Activated naive CD8-positive, alpha-beta T cell treated with anti-CD3 and anti-CD28 coated beads for 36 hours (primary cell): Measurements from ENCODE around the gene FRG2B. TPM values are rescaled to one million over a fixed set of nuclear protein-coding genes. Genes with fewer than 3 reads are reported as not detected.
"Not testable (repeated sequence)": the region's sequence is repeated elsewhere in the genome, so short reads cannot be mapped to it uniquely, and the experiment has no call there.

Experiments used
- DNase-seq: peaks from one replicate; pipeline ENCODE4 v3.0.0; 2021
- H3K27ac Mint-ChIP-seq: one replicate; pipeline ENCODE4 v1.8.0; 2022; ENCODE audit warnings: mild to moderate bottlenecking, moderate library complexity, mixed read lengths
- H3K27me3 Mint-ChIP-seq: one replicate; pipeline ENCODE4 v1.8.0; 2022; ENCODE audit warnings: mild to moderate bottlenecking, mixed read lengths
- H3K36me3 Mint-ChIP-seq: one replicate; pipeline ENCODE4 v1.8.0; 2021; ENCODE audit warnings: mild to moderate bottlenecking, mixed read lengths
- H3K4me1 Mint-ChIP-seq: one replicate; pipeline ENCODE4 v1.8.0; 2021; ENCODE audit warnings: mixed read lengths
- H3K4me3 Mint-ChIP-seq: one replicate; pipeline ENCODE4 v1.8.0; 2022; ENCODE audit warnings: mild to moderate bottlenecking, moderate library complexity, mixed read lengths
- H3K9me3 Mint-ChIP-seq: one replicate; pipeline ENCODE4 v1.8.0; 2022; ENCODE audit warnings: mixed read lengths
- total RNA-seq, 2 experiments: library from RNA; stranded (reverse); gene quantifications; one replicate each; pipeline ENCODE4 v1.2.3, GENCODE V29; 2021

Gene FRG2B
- not detected for total RNA-seq

- not testable (repeated sequence) for H3K27ac Mint-ChIP-seq, H3K9me3 Mint-ChIP-seq, H3K36me3 Mint-ChIP-seq, DNase-seq, H3K4me1 Mint-ChIP-seq, H3K4me3 Mint-ChIP-seq
- peaks cover 15% of the 10 kb centered on the region for H3K27me3 Mint-ChIP-seq
Observed at GRCh38 chr10:133626695-133627094, at the start of gene FRG2B. TSS of gene FRG2B (minus strand) at chr10:133626795. CDS start at chr10:133626742, 53 bp downstream.

- not testable (repeated sequence) for H3K4me3 Mint-ChIP-seq, DNase-seq, H3K27ac Mint-ChIP-seq, H3K4me1 Mint-ChIP-seq, H3K9me3 Mint-ChIP-seq, H3K36me3 Mint-ChIP-seq
- peaks cover 17% of the 10 kb centered on the region for H3K27me3 Mint-ChIP-seq
Observed at GRCh38 chr10:133667446-133667845, 40.9 kb upstream of the FRG2B start.

- H3K36me3 Mint-ChIP-seq, H3K4me3 Mint-ChIP-seq, DNase-seq, H3K27ac Mint-ChIP-seq, H3K4me1 Mint-ChIP-seq, H3K9me3 Mint-ChIP-seq: not testable (repeated sequence)
- H3K27me3 Mint-ChIP-seq: peaks cover 26% of the 10 kb centered on the region
Observed at GRCh38 chr10:133663544-133664160, 37.1 kb upstream of the FRG2B start.

DNA sequence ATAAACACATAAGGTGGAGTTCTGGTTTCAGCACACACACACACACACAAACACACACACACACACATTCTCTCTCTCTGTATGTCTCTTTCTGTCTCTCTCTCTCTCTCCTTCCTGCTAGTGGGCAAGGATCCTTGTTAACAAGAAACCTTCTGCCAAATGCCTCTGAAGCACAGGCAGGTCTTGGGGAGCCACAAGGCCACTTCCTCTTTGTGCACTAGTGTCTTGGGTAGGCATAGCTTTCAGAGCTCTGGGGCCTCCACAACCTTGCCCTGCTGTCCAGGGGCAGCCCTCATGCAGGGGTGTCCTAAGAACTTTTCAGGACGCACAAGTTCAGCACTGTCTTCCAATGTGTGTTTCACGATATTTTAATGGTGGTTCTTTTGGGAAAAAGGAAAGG lies 34.5 kb upstream of the FRG2B start:
- peaks cover 26% of the 10 kb centered on the region for H3K27me3 Mint-ChIP-seq
- DNase-seq, H3K9me3 Mint-ChIP-seq, H3K36me3 Mint-ChIP-seq, H3K27ac Mint-ChIP-seq, H3K4me3 Mint-ChIP-seq, H3K4me1 Mint-ChIP-seq: not testable (repeated sequence)

DNA sequence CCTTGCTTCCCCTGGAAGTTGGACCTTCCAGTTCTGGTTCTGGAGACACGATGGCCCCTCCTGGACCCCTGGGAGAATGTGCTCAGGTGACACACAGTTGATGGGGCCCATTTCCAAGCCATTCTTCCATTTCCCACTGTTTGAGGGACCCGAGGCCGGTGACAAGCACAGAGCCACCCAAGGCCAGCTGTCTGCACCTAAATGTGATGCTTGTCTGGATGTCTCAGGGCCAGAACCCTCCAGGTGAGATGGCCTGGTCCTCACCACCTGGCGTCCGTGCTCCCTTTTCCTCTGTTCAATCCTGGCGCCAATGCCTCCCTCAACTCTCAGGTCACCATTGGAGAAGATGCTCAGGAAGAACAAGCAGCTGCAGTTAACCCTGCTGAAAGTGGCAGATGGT lies 33.9 kb upstream of the FRG2B start:
- H3K4me1 Mint-ChIP-seq, H3K9me3 Mint-ChIP-seq, H3K27ac Mint-ChIP-seq, H3K4me3 Mint-ChIP-seq, DNase-seq, H3K36me3 Mint-ChIP-seq: not testable (repeated sequence)
- peaks cover 26% of the 10 kb centered on the region for H3K27me3 Mint-ChIP-seq

DNA sequence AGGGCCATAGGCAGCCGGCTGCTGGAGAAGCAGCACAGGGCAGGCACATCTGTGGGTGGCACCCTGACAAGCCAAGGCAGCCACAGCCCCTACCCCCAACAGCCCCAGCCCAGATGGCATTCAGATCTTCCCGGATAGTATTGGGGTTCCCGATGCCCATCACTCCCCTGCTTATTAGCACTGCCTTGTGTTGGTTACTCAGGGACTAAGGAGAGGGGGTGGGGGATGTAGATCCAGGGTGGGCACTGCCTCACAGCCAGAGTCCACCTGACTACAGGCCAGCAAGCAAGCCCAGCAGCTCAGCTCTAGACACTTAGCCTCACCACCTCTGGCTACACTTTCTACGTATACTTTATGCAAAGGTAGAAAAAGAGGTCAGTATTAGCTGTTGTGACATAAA lies 30.7 kb upstream of the FRG2B start:
- not testable (repeated sequence) for DNase-seq, H3K36me3 Mint-ChIP-seq, H3K9me3 Mint-ChIP-seq, H3K4me3 Mint-ChIP-seq, H3K27ac Mint-ChIP-seq, H3K4me1 Mint-ChIP-seq, H3K27me3 Mint-ChIP-seq

- H3K27ac Mint-ChIP-seq, H3K4me1 Mint-ChIP-seq, H3K4me3 Mint-ChIP-seq, H3K9me3 Mint-ChIP-seq, H3K27me3 Mint-ChIP-seq, H3K36me3 Mint-ChIP-seq: not testable (repeated sequence)
- peak; percentile 16 for DNase-seq
Observed at GRCh38 chr10:133648872-133649455, 22.4 kb upstream of the FRG2B start.

GRCh38 chr10:133647075-133647748 lies 20.6 kb upstream of the FRG2B start:
- not testable (repeated sequence) for H3K4me1 Mint-ChIP-seq, H3K9me3 Mint-ChIP-seq, H3K36me3 Mint-ChIP-seq, H3K27me3 Mint-ChIP-seq, H3K4me3 Mint-ChIP-seq, H3K27ac Mint-ChIP-seq
- DNase-seq: peak; percentile 9

DNA sequence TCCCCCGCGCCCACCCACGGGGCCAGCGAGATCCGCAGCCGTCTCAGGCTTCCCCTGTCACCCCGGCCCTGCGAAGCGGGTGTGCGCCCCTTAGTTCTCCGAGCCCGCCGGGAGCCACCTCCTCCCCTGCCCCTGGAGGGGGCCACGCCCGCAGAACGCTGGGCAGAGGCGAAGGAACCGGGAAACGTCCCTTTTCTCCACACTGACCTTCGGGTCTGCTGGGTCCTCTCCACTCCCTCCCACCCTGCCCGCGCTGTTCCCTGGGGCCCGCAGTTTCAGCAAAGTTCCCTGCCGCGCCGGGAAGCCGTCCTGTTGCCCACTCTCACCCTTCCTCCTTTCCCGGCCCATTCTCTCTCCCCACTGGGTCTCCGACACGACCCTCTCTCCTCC lies 11.2 kb upstream of the FRG2B start:
- H3K4me1 Mint-ChIP-seq, DNase-seq, H3K27me3 Mint-ChIP-seq, H3K9me3 Mint-ChIP-seq, H3K36me3 Mint-ChIP-seq, H3K27ac Mint-ChIP-seq: not testable (repeated sequence)
- H3K4me3 Mint-ChIP-seq: peak overlapping the region; percentile 37

GRCh38 chr10:133637202-133637845 lies 10.7 kb upstream of the FRG2B start:
- not testable (repeated sequence) for H3K27me3 Mint-ChIP-seq, H3K9me3 Mint-ChIP-seq, H3K4me3 Mint-ChIP-seq, H3K36me3 Mint-ChIP-seq, H3K27ac Mint-ChIP-seq, H3K4me1 Mint-ChIP-seq
- DNase-seq: peak; percentile 26

GRCh38 chr10:133630723-133631249 lies 4.2 kb upstream of the FRG2B start:
- not testable (repeated sequence) for H3K4me3 Mint-ChIP-seq, H3K4me1 Mint-ChIP-seq

DNA sequence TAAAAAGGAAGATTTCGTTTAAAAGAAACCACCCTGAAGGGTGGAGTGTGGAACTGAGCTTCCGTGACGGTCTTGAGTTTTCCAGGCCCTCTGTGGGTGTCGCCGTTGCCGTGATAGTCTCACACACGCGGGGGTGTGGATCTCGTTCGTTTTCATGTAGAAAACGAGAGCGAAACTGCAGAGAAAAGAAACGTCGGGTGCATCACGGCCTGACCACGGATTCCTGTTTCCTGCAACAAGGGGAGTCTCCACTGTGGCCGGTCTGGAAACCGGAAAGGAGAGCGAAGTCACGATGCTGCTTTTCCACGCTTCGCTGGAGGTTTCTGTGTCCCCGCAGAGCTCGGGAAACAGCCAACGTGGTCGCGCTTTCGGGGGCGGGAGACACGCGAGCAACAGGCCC lies 4.1 kb downstream of the FRG2B start:
- not testable (repeated sequence) for H3K36me3 Mint-ChIP-seq, H3K9me3 Mint-ChIP-seq, H3K4me1 Mint-ChIP-seq, H3K27ac Mint-ChIP-seq, H3K4me3 Mint-ChIP-seq, DNase-seq
- H3K27me3 Mint-ChIP-seq: peaks cover 37% of the 10 kb centered on the region

More at GRCh38 chr10:133630723-133631249, 4.2 kb upstream of the FRG2B start:
- H3K27me3 Mint-ChIP-seq, H3K9me3 Mint-ChIP-seq, DNase-seq, H3K27ac Mint-ChIP-seq, H3K36me3 Mint-ChIP-seq: not testable (repeated sequence)

- no peak overlapping the region for H3K27ac Mint-ChIP-seq
- peaks cover 37% of the 10 kb centered on the region for H3K27me3 Mint-ChIP-seq
- no peak overlapping the region for H3K4me3 Mint-ChIP-seq
- no peak for DNase-seq
- peaks cover 3% of the 10 kb centered on the region for H3K4me1 Mint-ChIP-seq
- no peaks in the 10 kb centered on the region for H3K9me3 Mint-ChIP-seq
- peaks cover 2% of the 10 kb centered on the region for H3K36me3 Mint-ChIP-seq
Observed at GRCh38 chr10:133618851-133619250, 7.7 kb downstream of the FRG2B start.

GRCh38 chr10:133617196-133617595 lies 9.4 kb downstream of the FRG2B start:
- DNase-seq: no peak
- H3K27ac Mint-ChIP-seq: no peak overlapping the region
- no peaks in the 10 kb centered on the region for H3K36me3 Mint-ChIP-seq
- H3K27me3 Mint-ChIP-seq: peaks cover 27% of the 10 kb centered on the region
- H3K4me3 Mint-ChIP-seq: no peak overlapping the region
- peaks cover 2% of the 10 kb centered on the region for H3K9me3 Mint-ChIP-seq
- peaks cover 3% of the 10 kb centered on the region for H3K4me1 Mint-ChIP-seq

- no peaks in the 10 kb centered on the region for H3K36me3 Mint-ChIP-seq
- DNase-seq: no peak
- H3K4me3 Mint-ChIP-seq: no peak overlapping the region
- peaks cover 2% of the 10 kb centered on the region for H3K9me3 Mint-ChIP-seq
- H3K27ac Mint-ChIP-seq: no peak overlapping the region
- peaks cover 25% of the 10 kb centered on the region for H3K27me3 Mint-ChIP-seq
- H3K4me1 Mint-ChIP-seq: peaks cover 2% of the 10 kb centered on the region
Observed at GRCh38 chr10:133616371-133617130, 10.0 kb downstream of the FRG2B start.
